A549 treated with DMSO at 1 μM for 4 hours (cell line): ENCODE measurements around the gene SLC16A14. TPM values are rescaled to one million over a fixed set of nuclear protein-coding genes. Genes with fewer than 3 reads are reported as not detected.

Experiments used
- total RNA-seq: library from RNA; stranded (reverse); fragments of 200-300 nt; extraction: Qiagen RNA extraction; gene quantifications from 5 replicates; pipeline ENCODE4 v1.2.3, GENCODE V29; 2022; ENCODE audit warnings: low read depth

Gene SLC16A14, protein sequence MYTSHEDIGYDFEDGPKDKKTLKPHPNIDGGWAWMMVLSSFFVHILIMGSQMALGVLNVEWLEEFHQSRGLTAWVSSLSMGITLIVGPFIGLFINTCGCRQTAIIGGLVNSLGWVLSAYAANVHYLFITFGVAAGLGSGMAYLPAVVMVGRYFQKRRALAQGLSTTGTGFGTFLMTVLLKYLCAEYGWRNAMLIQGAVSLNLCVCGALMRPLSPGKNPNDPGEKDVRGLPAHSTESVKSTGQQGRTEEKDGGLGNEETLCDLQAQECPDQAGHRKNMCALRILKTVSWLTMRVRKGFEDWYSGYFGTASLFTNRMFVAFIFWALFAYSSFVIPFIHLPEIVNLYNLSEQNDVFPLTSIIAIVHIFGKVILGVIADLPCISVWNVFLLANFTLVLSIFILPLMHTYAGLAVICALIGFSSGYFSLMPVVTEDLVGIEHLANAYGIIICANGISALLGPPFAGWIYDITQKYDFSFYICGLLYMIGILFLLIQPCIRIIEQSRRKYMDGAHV
- total RNA-seq, result 1.0 to 1.9 TPM (median 1.4 TPM) in 5 replicates

DNA sequence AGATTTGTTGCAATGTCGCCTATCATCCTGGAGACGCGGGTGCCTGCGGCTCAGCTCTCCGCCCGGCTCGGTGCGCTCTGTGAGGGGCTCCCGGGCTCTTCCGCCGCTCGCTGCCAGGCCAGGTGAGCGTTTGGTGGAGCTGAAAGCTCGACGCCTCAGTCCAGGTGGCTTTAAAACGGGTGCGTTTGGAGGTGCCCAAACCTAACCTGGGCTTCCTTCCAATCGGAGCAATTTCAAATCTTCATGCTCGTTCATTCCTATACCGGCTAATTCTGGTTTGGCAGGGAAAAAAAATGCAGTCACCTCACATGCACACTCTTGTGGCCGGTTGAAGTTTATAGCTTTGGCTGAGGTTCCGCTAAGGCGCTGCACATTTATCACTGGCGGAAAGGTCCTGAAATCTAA lies at the start of gene SLC16A14:
TSS of gene SLC16A14 (minus strand) at position 274 of the 405 bp plus-strand sequence. CDS start 9,572 bp downstream, outside the sequence.

Other genes starting within 250 kb of the SLC16A14 start
- 81.6 to 103 TPM (median 101 TPM) in 5 replicates for gene TRIP12, start 146.9 kb downstream of the SLC16A14 start, total RNA-seq
- gene FBXO36, start 146.4 kb downstream of the SLC16A14 start, total RNA-seq, result 1.1 to 2.3 TPM (median 1.4 TPM) in 5 replicates
- gene SP110, start 151.1 kb upstream of the SLC16A14 start, total RNA-seq, result 5.6 to 7.2 TPM (median 6.8 TPM) in 5 replicates
- gene SP140, start 156.8 kb upstream of the SLC16A14 start, total RNA-seq, result 0.16 to 0.24 TPM (median 0.19 TPM) in 4 of 5 replicates, not detected in the other